Measurements from ENCODE around the gene PTBP1. TPM values are rescaled to one million over a fixed set of nuclear protein-coding genes. Genes with fewer than 3 reads are reported as not detected.

The PTBP1 gene
- 100 to 1,000 TPM; 315 TPM for total RNA-seq
- 100 to 1,000 TPM in 1 of 2 donors, 10 to 100 TPM in 1; 67.7 to 177 TPM for polyA plus RNA-seq

- intact Hi-C loops (cut with micrococcal nuclease): loop anchor here (1.0 to 10.0 kb wide), 10 partner anchors 112 to 1065 kb away; partner anchors contain the start of genes ATP5F1D, BSG, CIRBP and DAZAP1
Observed at GRCh38 chr19:796692-797527, at the start of gene PTBP1. TSS of gene PTBP1 (plus strand) at chr19:797452. CDS start at chr19:797498, 46 bp downstream.

DNA sequence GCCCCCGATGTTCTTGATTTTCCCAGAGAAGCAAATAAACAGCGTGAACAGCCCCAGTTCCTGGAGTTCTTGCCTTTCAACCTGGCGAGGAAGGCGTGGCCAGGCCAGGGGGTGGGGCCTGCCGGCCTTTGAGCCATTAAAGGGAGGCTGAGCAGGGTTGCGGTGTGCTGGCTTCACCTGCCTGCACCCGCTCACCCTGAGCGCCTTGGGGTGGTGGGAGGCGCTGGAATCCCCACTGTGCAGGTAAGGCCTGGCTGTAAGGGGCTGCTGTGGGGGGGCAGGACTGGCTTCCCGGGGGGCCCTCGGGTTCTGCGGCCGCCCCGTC lies 49.0 kb upstream of the PTBP1 start:
- Mint-ChIP-seq H3K27ac (no peak overlapping the region), H3K4me3 (no peak overlapping the region), H3K4me1 (no peaks in the 10 kb centered on the region), H3K36me3 (no peaks in the 10 kb centered on the region), H3K27me3 (no peaks in the 10 kb centered on the region), H3K9me3 (peaks cover 0 to 9% (median under 1%) of the 10 kb centered on the region in 8 donors)
- Histone ChIP-seq H3K36me3 (ENCODE audit: insufficient read depth, low read length) (no peaks in the 10 kb centered on the region), H3K27ac (ENCODE audit: low read depth, low read length) (no peak overlapping the region), H3K4me3 (ENCODE audit: low read length in 2 of 2) (no peak overlapping the region), H3K27me3 (ENCODE audit: insufficient read depth, low read length) (no peaks in the 10 kb centered on the region), H3K9me3 (ENCODE audit: control insufficient read depth in 1 of 2, low read length in 2 of 2) (no peaks in the 10 kb centered on the region), H3K4me1 (ENCODE audit: insufficient read depth, low read length) (no peaks in the 10 kb centered on the region)
- POLR2A ChIA-PET (ENCODE audit: partially characterized antibody): no interaction called here
- CTCF ChIA-PET (ENCODE audit: partially characterized antibody): no interaction called here
- no peak for DNase-seq
- intact Hi-C loops (cut with micrococcal nuclease): no loop called here

More at GRCh38 chr19:796692-797527, at the start of gene PTBP1:
- H3K36me3 ChIP-seq (ENCODE audit: insufficient read depth, low read length): no peaks in the 10 kb centered on the region
- no peaks in the 10 kb centered on the region for H3K27me3 ChIP-seq (ENCODE audit: insufficient read depth, low read length)
- H3K9me3 ChIP-seq (ENCODE audit: control insufficient read depth in 1 of 2, low read length in 2 of 2): no peaks in the 10 kb centered on the region
- Mint-ChIP-seq H3K9me3 (no peaks in the 10 kb centered on the region), H3K27ac (peak within 1 kb of the TSS; percentile 90 to 96 (median 93)), H3K4me3 (peak within 1 kb of the TSS; percentile 92 to 96 (median 94)), H3K27me3 (no peaks in the 10 kb centered on the region), H3K4me1 (peaks cover 16 to 40% (median 27%) of the 10 kb centered on the region in 4 donors), H3K36me3 (peaks cover 0 to 28% of the 10 kb centered on the region in 2 donors)
- peak within 1 kb of the TSS; percentile 67 for H3K27ac ChIP-seq (ENCODE audit: low read depth, low read length)
- H3K4me1 ChIP-seq (ENCODE audit: insufficient read depth, low read length): peaks cover 39% of the 10 kb centered on the region
- ChIA-PET POLR2A (ENCODE audit: partially characterized antibody) (interaction anchor here (0.6 to 3.1 kb wide), 12 partner anchors 13 to 472 kb away, joined by 3 to 11 read pairs (median 4); partner anchors contain the start of gene CIRBP), CTCF (ENCODE audit: partially characterized antibody) (interaction anchor here (1.8 kb wide), 1 partner anchor 27 kb away, joined by 4 read pairs; no protein-coding TSS in a partner anchor)
- DNase-seq: peak; percentile 99 to 100 (median 100)
- H3K4me3 ChIP-seq (ENCODE audit: low read length in 2 of 2): peak within 1 kb of the TSS; percentile 66 to 74

- H3K27me3 Mint-ChIP-seq: no peaks in the 10 kb centered on the region
- no peak overlapping the region for H3K4me3 Mint-ChIP-seq
- peak in 1 of 5 donors; percentile 13 for DNase-seq
- intact Hi-C loops (cut with micrococcal nuclease): no loop called here
- H3K9me3 Mint-ChIP-seq: peaks cover 0 to 2% (median 0%) of the 10 kb centered on the region in 8 donors
- no peak overlapping the region for H3K27ac ChIP-seq (ENCODE audit: low read depth, low read length)
- H3K4me3 ChIP-seq (ENCODE audit: low read length in 2 of 2): no peak overlapping the region
- no peaks in the 10 kb centered on the region for H3K36me3 Mint-ChIP-seq
- no peaks in the 10 kb centered on the region for H3K27me3 ChIP-seq (ENCODE audit: insufficient read depth, low read length)
- ChIA-PET POLR2A (ENCODE audit: partially characterized antibody) (no interaction called here), CTCF (ENCODE audit: partially characterized antibody) (no interaction called here)
- H3K4me1 Mint-ChIP-seq: no peaks in the 10 kb centered on the region
- H3K4me1 ChIP-seq (ENCODE audit: insufficient read depth, low read length): no peaks in the 10 kb centered on the region
- H3K36me3 ChIP-seq (ENCODE audit: insufficient read depth, low read length): no peaks in the 10 kb centered on the region
- no peaks in the 10 kb centered on the region for H3K9me3 ChIP-seq (ENCODE audit: control insufficient read depth in 1 of 2, low read length in 2 of 2)
- no peak overlapping the region for H3K27ac Mint-ChIP-seq
Observed at GRCh38 chr19:749811-750210, 47.4 kb upstream of the PTBP1 start.

DNA sequence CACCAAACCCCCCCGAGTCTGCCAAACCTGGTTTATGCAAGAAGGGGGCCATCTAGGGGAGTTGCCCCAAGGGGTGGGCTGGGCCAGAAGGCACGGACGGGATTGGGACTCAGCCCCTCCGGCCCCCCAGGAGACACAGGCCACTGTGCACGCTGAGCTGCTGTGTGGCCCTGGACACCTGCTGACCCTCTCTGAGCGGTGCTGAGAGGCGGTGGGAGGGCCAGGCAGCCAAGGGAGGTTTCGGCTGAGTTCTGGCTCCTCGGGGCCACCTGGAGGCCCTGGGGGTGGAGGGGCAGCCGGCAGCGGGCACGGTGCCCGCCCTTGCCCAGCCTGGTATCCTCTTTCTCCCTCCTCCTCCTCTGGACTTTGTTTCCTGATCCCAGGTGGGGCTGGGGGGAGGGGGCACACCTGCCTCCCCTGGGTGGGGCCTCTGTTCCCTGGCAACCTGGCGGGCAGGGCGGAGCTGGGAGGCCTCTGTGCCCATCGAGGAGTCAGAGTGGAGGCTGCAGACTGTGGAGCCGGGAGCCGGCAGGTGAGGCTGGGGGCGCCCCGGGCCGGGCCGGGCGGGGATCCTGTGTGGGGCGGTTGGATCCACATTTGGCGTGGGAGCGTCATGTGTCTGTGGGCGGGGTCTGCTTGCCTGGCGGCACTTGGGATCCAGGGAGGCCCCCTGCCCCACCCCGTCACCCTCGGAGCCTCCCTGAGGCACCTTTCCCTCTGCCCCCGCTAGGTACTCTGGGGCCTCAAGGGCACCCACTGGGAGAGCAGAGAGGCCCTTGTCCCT lies 46.4 kb upstream of the PTBP1 start, which contains the start of gene MISP:
MISP (plus strand) TSS at position 473 of the 784 bp plus-strand sequence. CDS start 5,835 bp downstream, outside the sequence.
- H3K9me3 ChIP-seq (ENCODE audit: control insufficient read depth in 1 of 2, low read length in 2 of 2): no peaks in the 10 kb centered on the region
- no peak within 1 kb of the TSS for H3K27ac ChIP-seq (ENCODE audit: low read depth, low read length)
- ChIA-PET POLR2A (ENCODE audit: partially characterized antibody) (no interaction called here), CTCF (ENCODE audit: partially characterized antibody) (no interaction called here)
- intact Hi-C loops (cut with micrococcal nuclease): no loop called here
- no peaks in the 10 kb centered on the region for H3K9me3 Mint-ChIP-seq
- no peak within 1 kb of the TSS for H3K4me3 ChIP-seq (ENCODE audit: low read length in 2 of 2)
- no peak within 1 kb of the TSS for H3K4me3 Mint-ChIP-seq
- no peaks in the 10 kb centered on the region for H3K4me1 ChIP-seq (ENCODE audit: insufficient read depth, low read length)
- no peaks in the 10 kb centered on the region for H3K4me1 Mint-ChIP-seq
- no peaks in the 10 kb centered on the region for H3K36me3 ChIP-seq (ENCODE audit: insufficient read depth, low read length)
- no peak within 1 kb of the TSS for H3K27ac Mint-ChIP-seq
- DNase-seq: peak in 1 of 5 donors; percentile 12
- no peaks in the 10 kb centered on the region for H3K36me3 Mint-ChIP-seq
- no peaks in the 10 kb centered on the region for H3K27me3 ChIP-seq (ENCODE audit: insufficient read depth, low read length)
- no peaks in the 10 kb centered on the region for H3K27me3 Mint-ChIP-seq

DNA sequence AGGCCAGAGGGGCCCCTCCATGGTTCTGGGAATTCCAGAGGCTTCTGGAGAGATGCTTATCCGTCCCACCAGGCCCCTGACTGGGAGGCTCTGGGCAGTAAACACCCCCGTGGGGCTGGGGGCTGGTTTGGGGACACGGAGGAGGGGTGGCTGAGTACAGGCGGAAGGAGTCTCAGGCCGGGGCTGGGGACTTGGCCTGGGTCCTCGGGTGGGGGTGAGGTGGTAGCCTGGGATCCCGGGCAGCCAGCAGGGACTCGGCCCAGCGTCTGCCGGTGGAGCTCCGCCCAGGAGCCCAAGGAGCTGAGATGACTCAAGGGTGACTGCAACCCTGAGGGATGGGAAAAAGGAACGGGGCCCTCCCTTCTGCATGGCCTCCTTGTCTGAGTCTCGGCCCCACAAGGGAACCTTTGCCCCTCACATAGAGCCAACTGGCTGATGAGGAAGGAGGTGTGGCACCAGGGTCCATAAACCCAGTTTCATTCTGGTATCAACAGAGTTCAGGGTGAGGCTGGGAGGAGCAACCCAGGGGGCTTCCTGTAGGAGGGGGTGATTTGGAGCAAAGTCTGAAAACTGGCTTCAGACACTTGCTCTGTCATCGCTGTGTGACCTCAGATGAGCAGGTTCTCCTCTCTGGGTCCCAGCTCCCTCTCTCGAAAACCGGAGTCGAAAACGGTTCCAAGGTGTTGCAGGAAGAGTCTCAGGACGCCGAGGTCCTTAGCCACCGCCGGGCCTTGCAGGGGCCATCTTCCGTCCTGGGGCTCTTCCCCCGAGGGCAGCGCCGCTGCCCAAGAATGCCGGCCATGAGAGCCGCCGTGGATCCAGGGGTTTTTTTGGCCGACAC lies 45.5 kb upstream of the PTBP1 start:
- no peak for DNase-seq
- Histone ChIP-seq H3K4me3 (ENCODE audit: low read length in 2 of 2) (no peak overlapping the region), H3K9me3 (ENCODE audit: control insufficient read depth in 1 of 2, low read length in 2 of 2) (no peaks in the 10 kb centered on the region), H3K4me1 (ENCODE audit: insufficient read depth, low read length) (no peaks in the 10 kb centered on the region), H3K27me3 (ENCODE audit: insufficient read depth, low read length) (no peaks in the 10 kb centered on the region), H3K36me3 (ENCODE audit: insufficient read depth, low read length) (no peaks in the 10 kb centered on the region), H3K27ac (ENCODE audit: low read depth, low read length) (no peak overlapping the region)
- Mint-ChIP-seq H3K9me3 (no peaks in the 10 kb centered on the region), H3K4me1 (no peaks in the 10 kb centered on the region), H3K27me3 (no peaks in the 10 kb centered on the region), H3K4me3 (no peak overlapping the region), H3K27ac (no peak overlapping the region), H3K36me3 (no peaks in the 10 kb centered on the region)
- ChIA-PET CTCF (ENCODE audit: partially characterized antibody) (no interaction called here), POLR2A (ENCODE audit: partially characterized antibody) (no interaction called here)
- intact Hi-C loops (cut with micrococcal nuclease): no loop called here

- H3K27ac ChIP-seq (ENCODE audit: low read depth, low read length): no peak overlapping the region
- H3K4me3 Mint-ChIP-seq: no peak overlapping the region
- ChIA-PET CTCF (ENCODE audit: partially characterized antibody) (no interaction called here), POLR2A (ENCODE audit: partially characterized antibody) (interaction anchor here (0.6 kb wide), 1 partner anchor 382 kb away, joined by 3 read pairs; no protein-coding TSS in a partner anchor)
- H3K9me3 ChIP-seq (ENCODE audit: control insufficient read depth in 1 of 2, low read length in 2 of 2): no peaks in the 10 kb centered on the region
- H3K27me3 Mint-ChIP-seq: no peaks in the 10 kb centered on the region
- H3K36me3 Mint-ChIP-seq: no peaks in the 10 kb centered on the region
- no peaks in the 10 kb centered on the region for H3K4me1 Mint-ChIP-seq
- H3K9me3 Mint-ChIP-seq: peaks cover 0 to 3% (median 0%) of the 10 kb centered on the region in 8 donors
- H3K4me3 ChIP-seq (ENCODE audit: low read length in 2 of 2): no peak overlapping the region
- no peak for DNase-seq
- no peak overlapping the region for H3K27ac Mint-ChIP-seq
- no peaks in the 10 kb centered on the region for H3K4me1 ChIP-seq (ENCODE audit: insufficient read depth, low read length)
- H3K36me3 ChIP-seq (ENCODE audit: insufficient read depth, low read length): no peaks in the 10 kb centered on the region
- H3K27me3 ChIP-seq (ENCODE audit: insufficient read depth, low read length): no peaks in the 10 kb centered on the region
- intact Hi-C loops (cut with micrococcal nuclease): no loop called here
Observed at GRCh38 chr19:752652-753517, 44.4 kb upstream of the PTBP1 start.
